B cell (primary cell): ENCODE data around the gene ARL11. TPM values are rescaled to one million over a fixed set of nuclear protein-coding genes. Genes with fewer than 3 reads are reported as not detected.
A peak's percentile ranks its signal among the peaks of the same experiment; 100 is the strongest.

Experiments used
- ATAC-seq: fragments of 200-7000 bp; cut with Tn5 transposase; one replicate; pipeline ENCODE4 v1.10.0; 2021; ENCODE audit warnings: low read depth, mild to moderate bottlenecking, moderate number of reproducible peaks, moderate library complexity
- CTCF ChIA-PET: fragments of 350-600 bp; sonication (Branson Sonifier 250); formaldehyde crosslinking; loops from one replicate; lab custom pipeline; 2021; ENCODE audit warnings: antibody characterized with exemption, inconsistent platforms; lab: Charles Lee
- POLR2A ChIA-PET: fragments of 350-600 bp; sonication (Branson Sonifier 250); formaldehyde crosslinking; loops from one replicate; lab custom pipeline; 2021; ENCODE audit warnings: antibody characterized with exemption; lab: Charles Lee
- DNase-seq: peaks from one replicate; pipeline ENCODE4 v3.0.0; 2013
- H2AFZ ChIP-seq: 2 replicates; pipeline ENCODE4 v1.6.1; 2012; ENCODE audit warnings: mild to moderate bottlenecking, low read depth, low read length; ENCODE audit not compliant: insufficient read depth, poor library complexity, severe bottlenecking
- H3K27ac ChIP-seq, 2 donors: 1 replicate in 1 of 2; 2 replicates in 1 of 2; pipeline ENCODE4 v1.5.1; 2012 to 2013; ENCODE audit warnings: low read length in 2 of 2, mild to moderate bottlenecking in 2 of 2, moderate library complexity in 1 of 2
- H3K27me3 ChIP-seq, 4 experiments: fragments of 200-600 bp in 1 of 4; sonication (generic) in 1 of 4; replicated peaks in 1 of 4; 1 replicate in 2 of 4; 2 replicates in 2 of 4; pipeline versions ENCODE4 v1.6.1 to v1.7.0; 2013 to 2016; ENCODE audit warnings: low read length in 3 of 4, mild to moderate bottlenecking in 2 of 4, mixed read lengths in 1 of 4, moderate library complexity in 1 of 4; ENCODE audit not compliant: insufficient read depth in 4 of 4, control insufficient read depth in 3 of 4; ENCODE audit errors: control extremely low read depth in 1 of 4
- H3K36me3 ChIP-seq, 2 experiments: replicated peaks in 1 of 2; 1 replicate in 1 of 2; 2 replicates in 1 of 2; pipeline versions ENCODE4 v1.6.1 to v1.7.1; 2013; ENCODE audit warnings: low read length in 1 of 2; ENCODE audit not compliant: insufficient read depth in 2 of 2, control insufficient read depth in 1 of 2; ENCODE audit errors: control extremely low read depth in 1 of 2, extremely low read depth in 1 of 2
- H3K4me1 ChIP-seq, 2 donors: fragments of 200-600 bp in 1 of 2; sonication (generic) in 1 of 2; 1 replicate in 1 of 2; 2 replicates in 1 of 2; pipeline versions ENCODE4 v1.5.1 to v1.6.1; 2013 to 2017; ENCODE audit warnings: low read length in 2 of 2; ENCODE audit not compliant: control insufficient read depth in 2 of 2, insufficient read depth in 2 of 2
- H3K4me2 ChIP-seq: replicated peaks from 2 replicates; pipeline ENCODE3; 2012; ENCODE audit warnings: mild to moderate bottlenecking, low read depth, low read length; ENCODE audit not compliant: poor library complexity, severe bottlenecking
- H3K4me3 ChIP-seq, 5 experiments: fragments of 200-600 bp in 1 of 5; sonication (generic) in 1 of 5; 1 replicate in 3 of 5; 2 replicates in 2 of 5; pipeline versions ENCODE4 v1.5.1 to v1.7.0; 2011 to 2016; ENCODE audit warnings: low read length in 4 of 5, mild to moderate bottlenecking in 4 of 5, low read depth in 2 of 5, control low read depth in 1 of 5, moderate library complexity in 1 of 5; ENCODE audit not compliant: insufficient read depth in 1 of 5; ENCODE audit errors: control extremely low read depth in 1 of 5, extremely low read depth in 1 of 5
- H3K79me2 ChIP-seq: fragments of 200-600 bp; sonication (generic); one replicate; pipeline ENCODE4 v1.6.0; 2016; ENCODE audit warnings: low read length; ENCODE audit not compliant: control insufficient read depth, insufficient read depth
- H3K9ac ChIP-seq: fragments of 200-600 bp; sonication (generic); 2 replicates; pipeline ENCODE4 v1.6.1; 2017; ENCODE audit warnings: mild to moderate bottlenecking, low read length, moderate library complexity
- H3K9me3 ChIP-seq, 3 donors: one replicate each; pipeline versions ENCODE4 v1.6.1 to v1.7.1; 2013; ENCODE audit warnings: low read length in 2 of 3; ENCODE audit not compliant: control insufficient read depth in 2 of 3, insufficient read depth in 1 of 3; ENCODE audit errors: control extremely low read depth in 1 of 3
- H4K20me1 ChIP-seq: 2 replicates; pipeline ENCODE4 v1.6.0; 2012; ENCODE audit warnings: mild to moderate bottlenecking, low read length; ENCODE audit not compliant: insufficient read depth, control insufficient read depth, poor library complexity, severe bottlenecking
- H3K27ac Mint-ChIP-seq: one replicate; pipeline ENCODE4 v1.8.0; 2021; ENCODE audit warnings: mixed read lengths
- H3K27me3 Mint-ChIP-seq: one replicate; pipeline ENCODE4 v1.8.0; 2021; ENCODE audit warnings: mixed read lengths
- H3K4me1 Mint-ChIP-seq: one replicate; pipeline ENCODE4 v1.8.0; 2021; ENCODE audit warnings: mixed read lengths
- H3K4me3 Mint-ChIP-seq: one replicate; pipeline ENCODE4 v1.8.0; 2021; ENCODE audit warnings: mixed read lengths
- H3K9me3 Mint-ChIP-seq: one replicate; pipeline ENCODE4 v1.8.0; 2022; ENCODE audit warnings: mixed read lengths; ENCODE audit not compliant: insufficient read depth
- EZH2 ChIP-seq: IDR thresholded peaks from 2 replicates; pipeline ENCODE4 v1.6.1; 2012; ENCODE audit warnings: borderline replicate concordance, low read depth, mild to moderate bottlenecking, moderate library complexity, low read length; ENCODE audit not compliant: insufficient read depth, poor library complexity, severe bottlenecking
- WGBS: methylation state at CpG from one replicate; pipeline ENCODE4 v1.1.5; 2013; ENCODE audit warnings: missing lambda C conversion rate; ENCODE audit not compliant: insufficient coverage; 5-methylcytosine and 5-hydroxymethylcytosine counted together
- intact Hi-C: fragments of 100-400 bp; cut with micrococcal nuclease; formaldehyde crosslinking; loops from one replicate; pipeline ENCODE4 v1.10.0; 2022
- polyA plus RNA-seq: library from polyadenylated mRNA; depleted of rRNA; stranded (reverse); fragments of >200 nt; gene quantifications from 2 replicates; pipeline ENCODE4 v1.2.3, GENCODE V29; 2012
- total RNA-seq, 2 donors: library from RNA; stranded (reverse); fragments of 120-200 nt in 1 of 2; gene quantifications; 1 replicate in 1 of 2; 2 replicates in 1 of 2; pipeline versions ENCODE4 v1.2.3 to v1.2.4, GENCODE V29; 2013 to 2022
- TF ChIP-seq, protein P1 (sequence below): fragments of 200-600 bp; IDR thresholded peaks from one replicate; pipeline ENCODE4 v1.8.0; 2022; ENCODE audit warnings: antibody characterized with exemption, mild to moderate bottlenecking

Gene ARL11
- total and polyA plus RNA-seq, 2 donors (not counting 1 experiment from before 2014, with no cell fraction given) = 5.8 to 21.4 TPM

DNA sequence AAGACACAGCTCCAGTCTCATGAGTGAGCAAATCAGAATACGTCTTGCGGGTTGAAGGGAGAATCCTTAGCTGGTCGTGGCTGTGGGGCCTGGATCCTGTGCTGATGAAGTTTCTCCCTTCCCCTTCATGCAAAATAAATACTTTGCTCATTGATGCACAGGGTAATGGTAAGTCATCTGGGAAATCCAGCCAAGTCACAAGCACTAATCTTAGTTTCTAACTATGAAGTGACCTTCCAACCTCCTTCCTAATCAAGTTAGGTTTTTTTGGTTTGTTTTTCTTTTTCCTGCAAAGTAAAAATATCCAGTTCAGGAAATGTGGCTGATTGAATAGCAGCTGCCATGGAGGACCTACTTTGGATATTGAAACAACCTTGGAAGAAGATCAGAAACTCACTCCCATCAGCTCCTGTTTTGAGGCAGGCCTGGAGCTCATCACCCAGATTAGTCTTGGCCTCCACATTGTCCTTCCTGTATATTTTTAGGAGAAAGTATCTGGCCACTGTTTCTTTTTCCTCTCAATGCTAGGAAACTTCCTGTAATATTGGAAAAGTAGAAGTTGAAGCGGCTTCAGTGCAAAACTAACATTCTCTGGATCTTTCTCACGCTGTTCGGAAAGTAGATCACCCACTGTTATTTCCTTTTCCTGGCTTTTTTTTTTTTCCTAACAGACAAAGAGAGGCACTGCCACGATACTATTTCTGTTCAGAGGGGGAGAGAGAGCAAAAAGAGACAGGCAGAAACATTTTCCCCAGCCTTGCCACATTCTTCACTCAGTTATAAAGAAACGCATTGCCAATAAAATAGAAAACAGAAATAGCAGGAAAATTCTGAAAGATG, 12.3 kb upstream of the ARL11 start:
- TF ChIP-seq, protein P1, sequence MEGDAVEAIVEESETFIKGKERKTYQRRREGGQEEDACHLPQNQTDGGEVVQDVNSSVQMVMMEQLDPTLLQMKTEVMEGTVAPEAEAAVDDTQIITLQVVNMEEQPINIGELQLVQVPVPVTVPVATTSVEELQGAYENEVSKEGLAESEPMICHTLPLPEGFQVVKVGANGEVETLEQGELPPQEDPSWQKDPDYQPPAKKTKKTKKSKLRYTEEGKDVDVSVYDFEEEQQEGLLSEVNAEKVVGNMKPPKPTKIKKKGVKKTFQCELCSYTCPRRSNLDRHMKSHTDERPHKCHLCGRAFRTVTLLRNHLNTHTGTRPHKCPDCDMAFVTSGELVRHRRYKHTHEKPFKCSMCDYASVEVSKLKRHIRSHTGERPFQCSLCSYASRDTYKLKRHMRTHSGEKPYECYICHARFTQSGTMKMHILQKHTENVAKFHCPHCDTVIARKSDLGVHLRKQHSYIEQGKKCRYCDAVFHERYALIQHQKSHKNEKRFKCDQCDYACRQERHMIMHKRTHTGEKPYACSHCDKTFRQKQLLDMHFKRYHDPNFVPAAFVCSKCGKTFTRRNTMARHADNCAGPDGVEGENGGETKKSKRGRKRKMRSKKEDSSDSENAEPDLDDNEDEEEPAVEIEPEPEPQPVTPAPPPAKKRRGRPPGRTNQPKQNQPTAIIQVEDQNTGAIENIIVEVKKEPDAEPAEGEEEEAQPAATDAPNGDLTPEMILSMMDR = no peak
- TF ChIP-seq EZH2 = no peak
- H3K9ac ChIP-seq = no peak overlapping the region
- peak overlapping the region; percentile 44 for H2AFZ ChIP-seq
- no peaks in the 10 kb centered on the region for H4K20me1 ChIP-seq
- H3K27ac ChIP-seq = no peak overlapping the region
- Mint-ChIP-seq H3K9me3 (no peaks in the 10 kb centered on the region), H3K4me1 (peaks cover 21% of the 10 kb centered on the region), H3K27ac (no peak overlapping the region), H3K4me3 (no peak overlapping the region), H3K27me3 (no peaks in the 10 kb centered on the region)
- no peak overlapping the region for H3K4me3 ChIP-seq
- peaks cover 0 to 5% (median 2%) of the 10 kb centered on the region in 3 donors for H3K9me3 ChIP-seq
- intact Hi-C loops = no loop called here
- DNase-seq (no peak), ATAC-seq (no peak)
- H3K4me2 ChIP-seq = no peak overlapping the region
- no peaks in the 10 kb centered on the region for H3K36me3 ChIP-seq
- POLR2A ChIA-PET = interaction anchor here (1.3 kb wide), 1 partner anchor 12 kb away, joined by 4 read pairs; the partner anchor contains the start of gene ARL11
- WGBS = no CpG with 5 or more reads among the region's 8 CpGs
- no peaks in the 10 kb centered on the region for H3K27me3 ChIP-seq
- no peaks in the 10 kb centered on the region for H3K4me1 ChIP-seq
- CTCF ChIA-PET = interaction anchor here (0.7 to 1.9 kb wide), 2 partner anchors 8 to 9 kb away, joined by 3 to 6 read pairs; no protein-coding TSS in a partner anchor
- no peaks in the 10 kb centered on the region for H3K79me2 ChIP-seq

DNA sequence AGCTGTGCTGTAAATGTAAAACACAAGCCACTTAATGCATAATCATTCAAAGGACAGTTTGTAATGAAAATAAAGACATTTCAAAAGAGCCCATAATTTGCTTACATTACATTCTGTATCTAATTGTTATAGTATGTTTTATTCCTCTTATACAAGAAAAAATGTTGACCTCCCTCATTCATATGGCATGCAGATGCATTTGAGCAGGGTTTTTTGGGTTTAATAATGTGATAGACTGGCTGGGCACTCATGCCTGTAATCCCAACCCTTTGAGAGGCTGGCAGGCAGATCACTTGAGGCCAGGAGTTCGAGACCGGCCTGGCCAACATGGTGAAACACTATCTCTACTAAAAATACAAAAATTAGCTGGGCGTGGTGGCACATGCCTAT, 11.6 kb upstream of the ARL11 start:
- CTCF ChIA-PET = interaction anchor here (1.6 to 1.9 kb wide), 2 partner anchors 8 to 10 kb away, joined by 4 to 6 read pairs; no protein-coding TSS in a partner anchor
- intact Hi-C loops = no loop called here
- TF ChIP-seq, protein P1 = no peak
- TF ChIP-seq EZH2 = no peak
- Histone ChIP-seq H3K27ac (no peak overlapping the region), H3K4me2 (no peak overlapping the region), H3K4me3 (no peak overlapping the region), H3K4me1 (no peaks in the 10 kb centered on the region), H4K20me1 (no peaks in the 10 kb centered on the region), H3K9me3 (peaks cover 0 to 5% (median 2%) of the 10 kb centered on the region in 3 donors), H2AFZ (peak overlapping the region; percentile 44), H3K27me3 (no peaks in the 10 kb centered on the region), H3K36me3 (no peaks in the 10 kb centered on the region), H3K79me2 (no peaks in the 10 kb centered on the region), H3K9ac (no peak overlapping the region)
- DNase-seq = no peak
- ATAC-seq = no peak
- H3K9me3 Mint-ChIP-seq = no peaks in the 10 kb centered on the region
- whole genome bisulfite sequencing = 100% methylated on average over 1 of the region's 3 CpGs
- peaks cover 24% of the 10 kb centered on the region for H3K4me1 Mint-ChIP-seq
- no peak overlapping the region for H3K4me3 Mint-ChIP-seq
- POLR2A ChIA-PET = no interaction called here
- no peak overlapping the region for H3K27ac Mint-ChIP-seq
- H3K27me3 Mint-ChIP-seq = no peaks in the 10 kb centered on the region
